Putamen (tissue), 1 donor: ENCODE data around the gene QSOX2.

Experiments used
- DNase-seq: peaks from one replicate; pipeline ENCODE4 v3.0.0-alpha.2; 2016; ENCODE audit warnings: low spot score

QSOX2 gene

GRCh38 chr9:136264441-136265405 is 19.1 kb upstream of the QSOX2 start:
- no peak for DNase-seq

- no peak for DNase-seq
Measured at GRCh38 chr9:136264031-136264430, 18.4 kb upstream of the QSOX2 start.

- no peak for DNase-seq
Measured at GRCh38 chr9:136262671-136263178, 17.1 kb upstream of the QSOX2 start.

- no peak for DNase-seq
Measured at GRCh38 chr9:136261686-136262430, 16.2 kb upstream of the QSOX2 start.

GRCh38 chr9:136260936-136261472 is 15.4 kb upstream of the QSOX2 start:
- DNase-seq, result no peak

- no peak for DNase-seq
Measured at GRCh38 chr9:136260521-136260920, 14.9 kb upstream of the QSOX2 start.

GRCh38 chr9:136259836-136260235 is 14.2 kb upstream of the QSOX2 start:
- no peak for DNase-seq

GRCh38 chr9:136259517-136259813 is 13.9 kb upstream of the QSOX2 start:
- no peak for DNase-seq

- no peak for DNase-seq
Measured at GRCh38 chr9:136258786-136259516, 13.3 kb upstream of the QSOX2 start.

- no peak for DNase-seq
Measured at GRCh38 chr9:136258299-136258625, 12.7 kb upstream of the QSOX2 start.

- DNase-seq, result no peak
Measured at GRCh38 chr9:136257381-136258298, 12.0 kb upstream of the QSOX2 start.

- DNase-seq, result no peak
Measured at GRCh38 chr9:136255896-136256890, 10.6 kb upstream of the QSOX2 start.

GRCh38 chr9:136255166-136255538 is 9.5 kb upstream of the QSOX2 start:
- DNase-seq, result no peak

GRCh38 chr9:136254381-136255165 is 9.0 kb upstream of the QSOX2 start:
- no peak for DNase-seq

GRCh38 chr9:136253246-136254130 is 7.9 kb upstream of the QSOX2 start:
- no peak for DNase-seq

GRCh38 chr9:136252846-136253245 is 7.2 kb upstream of the QSOX2 start:
- no peak for DNase-seq

GRCh38 chr9:136252281-136252680 is 6.7 kb upstream of the QSOX2 start:
- DNase-seq, result no peak
